HG03354 (cell line): ENCODE results near the gene DLG1.
"Not testable (repeated sequence)": the region's sequence is repeated elsewhere in the genome, so short reads cannot be mapped to it uniquely, and the experiment has no call there.

Experiments used
- ATAC-seq: cut with Tn5 transposase; IDR thresholded peaks from one replicate; pipeline ENCODE4 v1.9.1; 2021; ENCODE audit warnings: mild to moderate bottlenecking; ENCODE audit not compliant: unreplicated experiment, poor library complexity, severe bottlenecking

The DLG1 gene

GRCh38 chr3:197293605-197294237 lies 4.7 kb downstream of the DLG1 start:
- ATAC-seq: no peak

DNA sequence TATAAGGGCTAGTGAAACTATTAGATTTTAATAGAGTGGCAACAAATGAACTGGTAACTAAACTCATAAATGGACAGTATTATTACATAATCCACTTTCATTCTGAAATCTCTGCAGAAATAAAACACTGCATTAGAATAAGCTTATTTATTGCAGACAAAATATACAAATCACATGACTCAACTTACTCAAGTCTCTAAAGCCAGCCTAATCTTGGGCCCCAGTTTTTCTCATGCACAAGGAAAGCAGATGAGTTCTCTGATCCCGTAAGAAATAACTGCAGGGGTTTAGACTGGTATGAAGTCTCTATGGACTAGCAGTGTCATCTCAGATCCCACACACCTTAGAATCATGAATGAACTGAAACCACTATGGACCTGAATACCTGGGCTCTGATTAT lies 5.8 kb downstream of the DLG1 start:
- ATAC-seq: no peak

- no peak for ATAC-seq
These were observed 6.2 kb downstream of the DLG1 start for GRCh38 chr3:197292083-197292646.

- no peak for ATAC-seq
These were observed 8.7 kb downstream of the DLG1 start for GRCh38 chr3:197289726-197290125.

DNA sequence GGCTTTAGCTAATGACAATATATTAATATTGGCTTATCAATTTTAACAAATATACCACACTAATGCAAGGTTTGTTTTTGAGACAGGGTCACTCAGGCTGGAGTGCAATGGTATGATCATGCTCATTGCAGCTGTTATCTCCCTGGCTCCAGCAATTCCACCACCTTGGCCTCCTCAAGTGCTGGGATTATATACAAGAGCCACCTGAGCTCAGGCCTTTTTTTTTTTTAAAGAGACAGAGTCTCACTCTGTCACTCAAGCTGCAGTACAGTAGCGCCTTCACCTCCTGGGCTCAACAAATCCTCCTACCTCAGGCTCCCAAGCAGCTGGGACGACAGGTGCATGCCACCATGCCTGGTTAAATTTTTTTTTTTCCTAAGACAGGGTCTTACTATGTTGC lies 11.7 kb downstream of the DLG1 start:
- no peak for ATAC-seq

DNA sequence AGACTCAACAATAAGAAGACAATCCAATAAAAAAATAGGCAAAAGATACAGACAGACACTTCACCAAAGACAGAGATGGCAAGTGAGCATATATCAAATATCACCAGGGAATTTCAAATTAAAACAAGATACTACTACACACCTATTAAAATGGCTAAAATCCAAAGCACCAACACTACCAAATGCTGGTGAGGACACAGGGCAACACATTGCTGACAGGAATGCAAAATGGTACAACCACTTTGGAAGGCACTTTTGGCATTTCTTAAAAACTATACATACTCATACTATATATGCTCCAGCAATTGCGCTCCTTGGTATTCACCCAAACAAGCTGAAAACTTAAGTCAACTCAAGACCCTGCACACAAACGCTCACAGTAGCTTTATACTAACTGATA lies 12.9 kb downstream of the DLG1 start:
- ATAC-seq: no peak

GRCh38 chr3:197283045-197283444 lies 15.4 kb downstream of the DLG1 start:
- no peak for ATAC-seq

- no peak for ATAC-seq
These were observed 16.6 kb downstream of the DLG1 start for GRCh38 chr3:197281849-197282248.

DNA sequence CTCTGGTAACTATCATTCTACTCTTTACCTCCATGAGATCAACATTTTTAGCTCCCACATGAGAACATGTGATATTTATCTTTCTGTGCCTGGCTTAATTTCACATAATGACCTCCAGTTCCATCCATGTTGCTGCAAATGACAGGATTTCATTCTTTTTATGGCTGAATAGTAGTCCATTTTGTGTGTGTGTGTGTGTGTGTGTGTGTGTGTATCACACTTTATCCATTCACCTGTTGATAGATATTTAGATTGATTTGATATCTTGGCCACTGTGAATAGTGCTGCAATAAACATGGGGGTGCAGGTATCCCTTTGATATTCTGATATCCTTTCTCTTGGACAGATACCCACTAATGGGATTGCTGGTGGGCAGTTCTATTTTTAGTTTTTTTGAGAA lies 18.3 kb downstream of the DLG1 start:
- ATAC-seq: no peak

GRCh38 chr3:197278933-197279332 lies 19.5 kb downstream of the DLG1 start:
- ATAC-seq: no peak

GRCh38 chr3:197276808-197277207 lies 21.6 kb downstream of the DLG1 start:
- ATAC-seq: not testable (repeated sequence)

- ATAC-seq: no peak
These were observed 27.7 kb downstream of the DLG1 start for GRCh38 chr3:197270558-197271317.

DNA sequence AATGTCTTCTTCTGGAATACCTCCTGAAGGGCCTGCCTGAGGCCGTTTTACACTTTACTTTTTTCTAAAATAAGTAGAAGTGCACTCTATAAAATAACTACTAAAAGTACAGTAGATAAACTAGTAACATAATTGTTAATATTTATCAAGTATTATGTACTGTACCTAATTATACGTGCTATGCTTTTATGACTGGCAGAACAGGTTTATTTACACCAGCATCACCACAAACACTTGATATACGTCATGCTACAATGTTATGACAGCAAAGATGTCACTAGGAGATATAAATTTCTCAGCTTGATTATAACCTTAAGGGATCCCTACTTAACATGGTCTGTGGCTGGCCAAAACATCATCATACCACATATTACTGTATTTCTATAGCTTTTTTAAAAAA lies 29.4 kb downstream of the DLG1 start:
- no peak for ATAC-seq

DNA sequence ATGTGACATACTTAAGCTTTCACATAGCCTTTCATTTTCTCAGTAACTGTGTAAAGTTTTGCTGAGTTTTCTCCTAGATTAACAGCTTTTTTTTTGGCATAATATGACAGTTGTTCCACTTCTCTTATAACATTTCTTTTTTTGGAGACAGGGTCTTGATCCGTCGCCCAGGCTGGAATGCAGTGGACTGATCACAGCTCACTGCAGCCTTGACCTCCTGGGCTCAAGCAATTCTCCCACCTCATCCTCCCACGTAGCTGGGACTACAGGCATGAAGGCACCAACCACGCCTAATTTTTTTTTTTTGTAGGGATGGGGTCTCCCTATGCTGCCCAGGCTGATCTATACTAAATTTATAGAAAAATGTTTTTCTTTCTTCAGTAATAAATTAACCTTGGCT lies 30.1 kb downstream of the DLG1 start:
- no peak for ATAC-seq

- no peak for ATAC-seq
These were observed 32.1 kb downstream of the DLG1 start for GRCh38 chr3:197266331-197266730.

- no peak for ATAC-seq
These were observed 35.7 kb downstream of the DLG1 start for GRCh38 chr3:197262709-197263108.

GRCh38 chr3:197261164-197261509 lies 37.3 kb downstream of the DLG1 start:
- ATAC-seq: no peak

DNA sequence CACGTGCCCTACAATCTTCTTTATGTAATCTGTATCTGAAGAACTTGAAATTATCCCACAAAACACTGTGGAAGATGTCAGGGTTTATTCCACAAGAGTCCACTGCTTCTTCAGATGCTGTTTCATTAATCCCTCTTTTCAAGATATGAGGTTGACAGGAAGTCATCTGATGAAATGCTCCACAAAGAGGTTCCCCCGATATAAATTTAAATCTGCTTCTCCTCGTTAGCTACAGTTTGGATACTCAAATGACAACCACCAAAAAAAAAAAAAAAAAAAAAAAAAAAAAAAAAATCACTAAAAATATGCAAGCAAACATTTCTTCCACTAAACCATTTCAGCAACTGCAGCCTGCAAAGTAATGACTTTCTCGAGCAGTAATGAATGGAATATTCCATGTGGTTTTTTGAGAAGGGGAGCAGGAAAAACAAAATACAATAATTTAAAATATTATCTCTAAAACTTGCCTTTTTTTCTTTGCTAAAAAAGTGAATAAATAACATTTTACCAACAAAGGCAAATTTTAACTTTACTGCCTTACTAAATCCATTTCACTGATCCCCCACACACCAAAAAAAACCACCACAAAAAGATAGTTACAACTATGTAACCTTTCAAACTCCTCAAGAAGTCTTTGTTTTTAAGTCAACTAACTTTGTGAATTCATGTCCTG lies 37.8 kb downstream of the DLG1 start:
- no peak for ATAC-seq

DNA sequence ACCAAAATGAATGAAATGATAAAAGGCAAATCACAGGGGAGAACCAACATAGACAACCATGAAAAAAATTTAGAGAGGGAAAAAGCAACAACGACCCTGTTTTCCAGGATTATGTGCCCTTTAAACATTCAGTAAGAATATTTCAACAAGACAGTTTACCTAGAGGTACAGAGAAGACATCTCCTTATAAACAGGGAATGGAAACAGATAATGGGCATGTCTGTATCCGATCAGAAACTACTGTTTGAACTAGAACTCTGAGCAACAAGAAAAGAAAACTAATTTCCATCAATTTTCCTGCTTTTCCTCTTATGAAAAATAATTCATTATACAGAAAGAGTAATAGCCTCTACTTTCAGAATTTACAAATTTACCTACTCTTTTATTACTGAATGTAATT lies 39.3 kb downstream of the DLG1 start:
- no peak for ATAC-seq

- no peak for ATAC-seq
These were observed 40.1 kb downstream of the DLG1 start for GRCh38 chr3:197258168-197258755.
